ENCODE results near the gene UBE3B. TPM values are rescaled to one million over a fixed set of nuclear protein-coding genes. Genes with fewer than 3 reads are reported as not detected.

The UBE3B gene
- total and polyA plus RNA-seq, 9 donors: 19.4 to 28.0 (median 21.9) TPM

- no peak for DNase-seq
- H3K9me3 ChIP-seq (replicated peaks; ENCODE audit: control insufficient read depth, low read depth, low read length): no peaks in the 10 kb centered on the region
- H3K4me1 ChIP-seq (ENCODE audit: control insufficient read depth, insufficient read depth, low read length): no peaks in the 10 kb centered on the region
- H3K4me3 ChIP-seq (ENCODE audit: low read length): no peak overlapping the region
- no CpG with 5 or more reads among the region's 1 CpG for WGBS (ENCODE audit: insufficient coverage)
- H3K36me3 ChIP-seq (ENCODE audit: control insufficient read depth, insufficient read depth, low read length): peaks cover 85% of the 10 kb centered on the region
- H3K27me3 ChIP-seq (ENCODE audit: control insufficient read depth, insufficient read depth, low read length): no peaks in the 10 kb centered on the region
- no peak overlapping the region for H3K27ac ChIP-seq (ENCODE audit: low read length)
Measured at GRCh38 chr12:109504068-109504467, 26.6 kb downstream of the UBE3B start.

GRCh38 chr12:109510196-109510595 lies 32.8 kb downstream of the UBE3B start:
- WGBS (ENCODE audit: insufficient coverage): 91% methylated on average over 15 of the region's 15 CpGs
- no peak for DNase-seq
- Histone ChIP-seq H3K27ac (ENCODE audit: low read length) (no peak overlapping the region), H3K27me3 (ENCODE audit: control insufficient read depth, insufficient read depth, low read length) (no peaks in the 10 kb centered on the region), H3K4me1 (ENCODE audit: control insufficient read depth, insufficient read depth, low read length) (no peaks in the 10 kb centered on the region), H3K36me3 (ENCODE audit: control insufficient read depth, insufficient read depth, low read length) (peaks cover 85% of the 10 kb centered on the region), H3K9me3 (replicated peaks; ENCODE audit: control insufficient read depth, low read depth, low read length) (no peaks in the 10 kb centered on the region), H3K4me3 (ENCODE audit: low read length) (no peak overlapping the region)

- Histone ChIP-seq H3K27ac (ENCODE audit: low read length) (no peak overlapping the region), H3K36me3 (ENCODE audit: control insufficient read depth, insufficient read depth, low read length) (peaks cover 75% of the 10 kb centered on the region), H3K4me3 (ENCODE audit: low read length) (no peak overlapping the region), H3K4me1 (ENCODE audit: control insufficient read depth, insufficient read depth, low read length) (peaks cover 8% of the 10 kb centered on the region), H3K9me3 (replicated peaks; ENCODE audit: control insufficient read depth, low read depth, low read length) (no peaks in the 10 kb centered on the region), H3K27me3 (ENCODE audit: control insufficient read depth, insufficient read depth, low read length) (no peaks in the 10 kb centered on the region)
- DNase-seq: no peak
- WGBS (ENCODE audit: insufficient coverage): 63% methylated on average over 1 of the region's 1 CpG
Measured at GRCh38 chr12:109512608-109513007, 35.2 kb downstream of the UBE3B start.

- Histone ChIP-seq H3K36me3 (ENCODE audit: control insufficient read depth, insufficient read depth, low read length) (peaks cover 75% of the 10 kb centered on the region), H3K9me3 (replicated peaks; ENCODE audit: control insufficient read depth, low read depth, low read length) (no peaks in the 10 kb centered on the region), H3K27ac (ENCODE audit: low read length) (no peak overlapping the region), H3K4me1 (ENCODE audit: control insufficient read depth, insufficient read depth, low read length) (peaks cover 11% of the 10 kb centered on the region), H3K4me3 (ENCODE audit: low read length) (no peak overlapping the region), H3K27me3 (ENCODE audit: control insufficient read depth, insufficient read depth, low read length) (no peaks in the 10 kb centered on the region)
- no peak for DNase-seq
- 25% methylated on average over 1 of the region's 8 CpGs for WGBS (ENCODE audit: insufficient coverage)
Measured at GRCh38 chr12:109513051-109513450, 35.6 kb downstream of the UBE3B start.

- Histone ChIP-seq H3K27me3 (ENCODE audit: control insufficient read depth, insufficient read depth, low read length) (no peaks in the 10 kb centered on the region), H3K27ac (ENCODE audit: low read length) (no peak overlapping the region), H3K4me1 (ENCODE audit: control insufficient read depth, insufficient read depth, low read length) (peaks cover 19% of the 10 kb centered on the region), H3K9me3 (replicated peaks; ENCODE audit: control insufficient read depth, low read depth, low read length) (no peaks in the 10 kb centered on the region), H3K36me3 (ENCODE audit: control insufficient read depth, insufficient read depth, low read length) (peaks cover 77% of the 10 kb centered on the region), H3K4me3 (ENCODE audit: low read length) (no peak overlapping the region)
- 90% methylated on average over 1 of the region's 4 CpGs for WGBS (ENCODE audit: insufficient coverage)
- no peak for DNase-seq
Measured at GRCh38 chr12:109513977-109514376, 36.5 kb downstream of the UBE3B start.

GRCh38 chr12:109517619-109518018 lies 40.2 kb downstream of the UBE3B start:
- Histone ChIP-seq H3K36me3 (ENCODE audit: control insufficient read depth, insufficient read depth, low read length) (peaks cover 80% of the 10 kb centered on the region), H3K4me3 (ENCODE audit: low read length) (no peak overlapping the region), H3K4me1 (ENCODE audit: control insufficient read depth, insufficient read depth, low read length) (peaks cover 33% of the 10 kb centered on the region), H3K27me3 (ENCODE audit: control insufficient read depth, insufficient read depth, low read length) (no peaks in the 10 kb centered on the region), H3K27ac (ENCODE audit: low read length) (peak overlapping the region; percentile 44), H3K9me3 (replicated peaks; ENCODE audit: control insufficient read depth, low read depth, low read length) (no peaks in the 10 kb centered on the region)
- peak; percentile 50 for DNase-seq
- WGBS (ENCODE audit: insufficient coverage): 93% methylated on average over 3 of the region's 6 CpGs

- peak; percentile 54 for DNase-seq
- no CpG with 5 or more reads among the region's 11 CpGs for WGBS (ENCODE audit: insufficient coverage)
- H3K27ac ChIP-seq (ENCODE audit: low read length): peak overlapping the region; percentile 76
- no peaks in the 10 kb centered on the region for H3K9me3 ChIP-seq (replicated peaks; ENCODE audit: control insufficient read depth, low read depth, low read length)
- H3K27me3 ChIP-seq (ENCODE audit: control insufficient read depth, insufficient read depth, low read length): no peaks in the 10 kb centered on the region
- H3K4me3 ChIP-seq (ENCODE audit: low read length): no peak overlapping the region
- peaks cover 73% of the 10 kb centered on the region for H3K36me3 ChIP-seq (ENCODE audit: control insufficient read depth, insufficient read depth, low read length)
- peaks cover 47% of the 10 kb centered on the region for H3K4me1 ChIP-seq (ENCODE audit: control insufficient read depth, insufficient read depth, low read length)
Measured at GRCh38 chr12:109518820-109519665, 41.6 kb downstream of the UBE3B start.

- Histone ChIP-seq H3K36me3 (ENCODE audit: control insufficient read depth, insufficient read depth, low read length) (peaks cover 73% of the 10 kb centered on the region), H3K4me3 (ENCODE audit: low read length) (no peak overlapping the region), H3K4me1 (ENCODE audit: control insufficient read depth, insufficient read depth, low read length) (peaks cover 48% of the 10 kb centered on the region), H3K27me3 (ENCODE audit: control insufficient read depth, insufficient read depth, low read length) (no peaks in the 10 kb centered on the region), H3K27ac (ENCODE audit: low read length) (peak overlapping the region; percentile 35), H3K9me3 (replicated peaks; ENCODE audit: control insufficient read depth, low read depth, low read length) (no peaks in the 10 kb centered on the region)
- no peak for DNase-seq
- WGBS (ENCODE audit: insufficient coverage): 84% methylated on average over 6 of the region's 6 CpGs
Measured at GRCh38 chr12:109519787-109520186, 42.4 kb downstream of the UBE3B start.

GRCh38 chr12:109521831-109522230 lies 44.4 kb downstream of the UBE3B start:
- WGBS (ENCODE audit: insufficient coverage): 76% methylated on average over 4 of the region's 10 CpGs
- peaks cover 74% of the 10 kb centered on the region for H3K36me3 ChIP-seq (ENCODE audit: control insufficient read depth, insufficient read depth, low read length)
- no peaks in the 10 kb centered on the region for H3K27me3 ChIP-seq (ENCODE audit: control insufficient read depth, insufficient read depth, low read length)
- H3K27ac ChIP-seq (ENCODE audit: low read length): peak overlapping the region; percentile 13
- DNase-seq: no peak
- peaks cover 45% of the 10 kb centered on the region for H3K4me1 ChIP-seq (ENCODE audit: control insufficient read depth, insufficient read depth, low read length)
- H3K4me3 ChIP-seq (ENCODE audit: low read length): no peak overlapping the region
- H3K9me3 ChIP-seq (replicated peaks; ENCODE audit: control insufficient read depth, low read depth, low read length): no peaks in the 10 kb centered on the region

- DNase-seq: peak; percentile 57
- Histone ChIP-seq H3K9me3 (replicated peaks; ENCODE audit: control insufficient read depth, low read depth, low read length) (no peaks in the 10 kb centered on the region), H3K36me3 (ENCODE audit: control insufficient read depth, insufficient read depth, low read length) (peaks cover 74% of the 10 kb centered on the region), H3K4me3 (ENCODE audit: low read length) (no peak overlapping the region), H3K4me1 (ENCODE audit: control insufficient read depth, insufficient read depth, low read length) (peaks cover 36% of the 10 kb centered on the region), H3K27ac (ENCODE audit: low read length) (peak overlapping the region; percentile 13), H3K27me3 (ENCODE audit: control insufficient read depth, insufficient read depth, low read length) (no peaks in the 10 kb centered on the region)
- 62% methylated on average over 10 of the region's 10 CpGs for WGBS (ENCODE audit: insufficient coverage)
Measured at GRCh38 chr12:109523071-109523470, 45.6 kb downstream of the UBE3B start.
